GM12878 (cell line): ENCODE data around the gene MAP4K2. TPM values are rescaled to one million over a fixed set of nuclear protein-coding genes. Genes with fewer than 3 reads are reported as not detected.

ENCODE experiments used
- ATAC-seq: fragments of 200-7000 bp; cut with Tn5 transposase; 3 replicates; pipeline ENCODE4 v1.9.1; 2020; ENCODE audit warnings: mild to moderate bottlenecking, moderate library complexity
- BruUV-seq: library from RNA; stranded (reverse); fragments of 400-500 nt; replicated peaks from 2 replicates; lab custom pipeline; 2021; lab: Mats Ljungman, UMichigan
- CTCF ChIA-PET: fragments of 300-600 bp; sonication (Branson Sonifier 250); formaldehyde crosslinking; extraction: SDS; loops from one replicate; lab custom pipeline; 2021; ENCODE audit warnings: inconsistent platforms; lab: Yijun Ruan, JAX
- POLR2A ChIA-PET: fragments of 350-600 bp; formaldehyde crosslinking; extraction: SDS; loops from one replicate; lab custom pipeline; 2021; ENCODE audit warnings: inconsistent platforms; lab: Charles Lee
- RAD21 ChIA-PET: fragments of 300-600 bp; sonication (Branson Sonifier 250); formaldehyde crosslinking; loops from one replicate; lab custom pipeline; 2023; ENCODE audit warnings: antibody characterized with exemption; ENCODE audit not compliant: unreplicated experiment; lab: Charles Lee
- SMC1A ChIA-PET: fragments of 300-600 bp; sonication (Branson Sonifier 250); formaldehyde crosslinking; loops from one replicate; lab custom pipeline; 2023; ENCODE audit not compliant: unreplicated experiment, uncharacterized antibody; lab: Charles Lee
- DNase-seq: peaks from one replicate; pipeline ENCODE4 v3.0.0-alpha.2; 2011; ENCODE audit warnings: low read depth, low spot score
- FAIRE-seq: peaks from 3 replicates; lab custom pipeline; 2011; peaks lifted over from hg19 to GRCh38; lab: Jason Lieb, UNC
- H2AFZ ChIP-seq: 2 replicates; pipeline ENCODE4 v1.6.0; 2011; ENCODE audit warnings: low read depth, low read length, control low read depth; ENCODE audit not compliant: control insufficient read depth
- H3K27ac ChIP-seq: 2 replicates; pipeline ENCODE4 v1.5.1; 2011; ENCODE audit warnings: control low read depth; ENCODE audit not compliant: control insufficient read depth, insufficient read depth
- H3K27me3 ChIP-seq, 2 experiments: replicated peaks in 1 of 2; 2 replicates each; pipeline versions ENCODE4 v1.6.0 to v1.6.1; 2011; ENCODE audit warnings: low read length in 1 of 2; ENCODE audit not compliant: control insufficient read depth in 2 of 2, insufficient read depth in 2 of 2
- H3K36me3 ChIP-seq, 2 experiments: 2 replicates each; pipeline ENCODE4 v1.5.1; 2011; ENCODE audit warnings: low read length in 1 of 2; ENCODE audit not compliant: control insufficient read depth in 2 of 2, insufficient read depth in 2 of 2
- H3K4me1 ChIP-seq: 2 replicates; pipeline ENCODE4 v1.6.1; 2011; ENCODE audit warnings: mild to moderate bottlenecking, low read length, moderate library complexity, mixed read lengths; ENCODE audit not compliant: control insufficient read depth, insufficient read depth
- H3K4me2 ChIP-seq: 2 replicates; pipeline ENCODE4 v1.6.0; 2011; ENCODE audit warnings: control low read depth; ENCODE audit not compliant: control insufficient read depth, insufficient read depth
- H3K4me3 ChIP-seq: fragments of 200-600 bp; sonication (generic); 2 replicates; pipeline ENCODE4 v1.5.1; 2016
- H3K79me2 ChIP-seq: 2 replicates; pipeline ENCODE4 v1.6.0; 2011; ENCODE audit warnings: low read length; ENCODE audit not compliant: control insufficient read depth, insufficient read depth
- H3K9ac ChIP-seq: 2 replicates; pipeline ENCODE4 v1.8.0; 2011; ENCODE audit warnings: low read length, control low read depth, mixed read lengths; ENCODE audit not compliant: control insufficient read depth, insufficient read depth
- H3K9me3 ChIP-seq: replicated peaks from 3 replicates; pipeline ENCODE4 v1.5.1; 2011; ENCODE audit warnings: mild to moderate bottlenecking, low read length; ENCODE audit not compliant: control insufficient read depth, insufficient read depth
- H4K20me1 ChIP-seq: 2 replicates; pipeline ENCODE4 v1.6.0; 2011; ENCODE audit not compliant: control insufficient read depth, insufficient read depth
- ATF3 ChIP-seq: IDR thresholded peaks from 2 replicates; pipeline ENCODE4 v1.6.1; 2011; ENCODE audit warnings: low read depth, mild to moderate bottlenecking, low read length, moderate library complexity, borderline replicate concordance; ENCODE audit errors: extremely low read depth
- CHD2 ChIP-seq: IDR thresholded peaks from 2 replicates; pipeline ENCODE4 v1.6.1; 2011; ENCODE audit warnings: low read depth, low read length, improper control_type of control experiment, borderline replicate concordance
- PAX5 ChIP-seq: IDR thresholded peaks from 2 replicates; pipeline ENCODE4 v1.6.1; 2011; ENCODE audit warnings: low read depth, low read length, borderline replicate concordance
- POLR2AphosphoS2 ChIP-seq: IDR thresholded peaks from 2 replicates; pipeline ENCODE4 v1.6.1; 2011; ENCODE audit warnings: low read depth, mild to moderate bottlenecking, low read length, improper control_type of control experiment, moderate library complexity
- ZZZ3 ChIP-seq: IDR thresholded peaks from 2 replicates; pipeline ENCODE4 v1.6.1; 2011; ENCODE audit warnings: low read depth; ENCODE audit not compliant: control insufficient read depth, insufficient read length
- WGBS: methylation state at CpG from one replicate; pipeline ENCODE4 v1.1.6; 2016; ENCODE audit warnings: low lambda C conversion rate; ENCODE audit not compliant: insufficient replicate concordance, insufficient coverage; ENCODE audit errors: missing lambda C conversion rate; 5-methylcytosine and 5-hydroxymethylcytosine counted together
- in situ Hi-C: fragments of 300-500 bp; cut with MboI; formaldehyde crosslinking; loops from 9 replicates; pipeline ENCODE4 v1.14.3; 2018; ENCODE audit warnings: mixed read lengths
- intact Hi-C: fragments of 100-400 bp; cut with micrococcal nuclease; formaldehyde crosslinking; loops from one replicate; pipeline ENCODE4 v1.14.2; 2022; ENCODE audit not compliant: unreplicated experiment
- polyA plus RNA-seq, 11 experiments: library from polyadenylated mRNA; depleted of rRNA in 4 of 11; unstranded in 6 of 11; stranded (reverse) in 5 of 11; fragments of >200 nt; fragmentation: Nextera tagmentation in 4 of 11; fragmentation: Illumina TruSeq in 1 of 11; extraction: Ambion mirVana in 4 of 11; extraction: Trizol in 1 of 11; gene quantifications; 1 replicate in 1 of 11; 2 replicates in 10 of 11; pipeline versions ENCODE4 v1.2.1 to v1.2.3, GENCODE V29; 2011 to 2016; ENCODE audit warnings: inconsistent platforms in 2 of 11, missing spikeins in 2 of 11, low read depth in 1 of 11
- total RNA-seq, 4 experiments: library from RNA; depleted of rRNA in 3 of 4; stranded (reverse); fragments of >200 nt in 3 of 4; fragmentation: Illumina TruSeq in 1 of 4; extraction: Trizol in 1 of 4; gene quantifications; 2 replicates each; pipeline versions ENCODE4 v1.2.1 to v1.2.3, GENCODE V29; 2013 to 2021
- TF ChIP-seq, protein P1 (sequence below): fragments of 450-650 bp; IDR thresholded peaks from 2 replicates; pipeline ENCODE4 v1.6.1; 2016; ENCODE audit warnings: mild to moderate bottlenecking, moderate library complexity, borderline replicate concordance

MAP4K2 gene
- total and polyA plus RNA-seq, 10 of the 15 experiments (the other 5 are each of a cell fraction or from before 2014, with no cell fraction given): 0.98 to 78.1 (median 48.9) TPM

- intact Hi-C loops: loop anchor here (10.0 kb wide), 1 partner anchor 410 kb away; no protein-coding TSS in a partner anchor
- no TSS peak for BruUV-seq
- H3K27me3 ChIP-seq: no peaks in the 10 kb centered on the region
- DNase-seq (no peak), ATAC-seq (no peak), FAIRE-seq (no peak)
- ChIA-PET RAD21 (interaction anchor here (0.6 to 12.9 kb wide), 5 partner anchors 19 to 513 kb away, joined by 3 to 316 read pairs (median 3); no protein-coding TSS in a partner anchor), SMC1A (interaction anchor here (1.2 to 12.7 kb wide), 6 partner anchors 18 to 166 kb away, joined by 3 to 306 read pairs (median 28); no protein-coding TSS in a partner anchor), CTCF (interaction anchor here (0.6 to 28.8 kb wide), 17 partner anchors 18 to 488 kb away, joined by 3 to 1208 read pairs (median 4); partner anchors contain the start of genes ARL2, BATF2, CAPN1 and EHD1), POLR2A (interaction anchor here (0.5 to 12.2 kb wide), 3 partner anchors 19 to 54 kb away, joined by 3 to 232 read pairs (median 3); no protein-coding TSS in a partner anchor)
- H3K9me3 ChIP-seq: no peaks in the 10 kb centered on the region
- no peaks in the 10 kb centered on the region for H4K20me1 ChIP-seq
- H3K9ac ChIP-seq: no peak overlapping the region; the same call in 1 of the 2 replicates
- in situ Hi-C loops: loop anchor here (5.0 kb wide), 1 partner anchor 47 kb away; no protein-coding TSS in a partner anchor
- peak overlapping the region; percentile 70; the same call in 1 of the 2 replicates for H3K4me3 ChIP-seq
- H2AFZ ChIP-seq: no peak overlapping the region
- TF ChIP-seq CHD2 (no peak), ZZZ3 (no peak), ATF3 (no peak), POLR2AphosphoS2 (no peak), PAX5 (no peak)
- TF ChIP-seq, protein P1, sequence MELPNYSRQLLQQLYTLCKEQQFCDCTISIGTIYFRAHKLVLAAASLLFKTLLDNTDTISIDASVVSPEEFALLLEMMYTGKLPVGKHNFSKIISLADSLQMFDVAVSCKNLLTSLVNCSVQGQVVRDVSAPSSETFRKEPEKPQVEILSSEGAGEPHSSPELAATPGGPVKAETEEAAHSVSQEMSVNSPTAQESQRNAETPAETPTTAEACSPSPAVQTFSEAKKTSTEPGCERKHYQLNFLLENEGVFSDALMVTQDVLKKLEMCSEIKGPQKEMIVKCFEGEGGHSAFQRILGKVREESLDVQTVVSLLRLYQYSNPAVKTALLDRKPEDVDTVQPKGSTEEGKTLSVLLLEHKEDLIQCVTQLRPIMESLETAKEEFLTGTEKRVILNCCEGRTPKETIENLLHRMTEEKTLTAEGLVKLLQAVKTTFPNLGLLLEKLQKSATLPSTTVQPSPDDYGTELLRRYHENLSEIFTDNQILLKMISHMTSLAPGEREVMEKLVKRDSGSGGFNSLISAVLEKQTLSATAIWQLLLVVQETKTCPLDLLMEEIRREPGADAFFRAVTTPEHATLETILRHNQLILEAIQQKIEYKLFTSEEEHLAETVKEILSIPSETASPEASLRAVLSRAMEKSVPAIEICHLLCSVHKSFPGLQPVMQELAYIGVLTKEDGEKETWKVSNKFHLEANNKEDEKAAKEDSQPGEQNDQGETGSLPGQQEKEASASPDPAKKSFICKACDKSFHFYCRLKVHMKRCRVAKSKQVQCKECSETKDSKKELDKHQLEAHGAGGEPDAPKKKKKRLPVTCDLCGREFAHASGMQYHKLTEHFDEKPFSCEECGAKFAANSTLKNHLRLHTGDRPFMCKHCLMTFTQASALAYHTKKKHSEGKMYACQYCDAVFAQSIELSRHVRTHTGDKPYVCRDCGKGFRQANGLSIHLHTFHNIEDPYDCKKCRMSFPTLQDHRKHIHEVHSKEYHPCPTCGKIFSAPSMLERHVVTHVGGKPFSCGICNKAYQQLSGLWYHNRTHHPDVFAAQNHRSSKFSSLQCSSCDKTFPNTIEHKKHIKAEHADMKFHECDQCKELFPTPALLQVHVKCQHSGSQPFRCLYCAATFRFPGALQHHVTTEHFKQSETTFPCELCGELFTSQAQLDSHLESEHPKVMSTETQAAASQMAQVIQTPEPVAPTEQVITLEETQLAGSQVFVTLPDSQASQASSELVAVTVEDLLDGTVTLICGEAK: no peak
- H3K4me2 ChIP-seq: peak overlapping the region; percentile 60
- no peaks in the 10 kb centered on the region for H3K36me3 ChIP-seq
- peaks cover 38% of the 10 kb centered on the region for H3K4me1 ChIP-seq
- 17% methylated on average over 9 of the region's 9 CpGs for WGBS
- H3K79me2 ChIP-seq: no peaks in the 10 kb centered on the region
- no peak overlapping the region for H3K27ac ChIP-seq
Measured at GRCh38 chr11:64845129-64845775, 42.2 kb upstream of the MAP4K2 start.
